HG03064 (cell line): ENCODE data around the gene PAGE4.

Experiments
- ATAC-seq: cut with Tn5 transposase; IDR thresholded peaks from one replicate; pipeline ENCODE4 v1.9.1; 2021; ENCODE audit warnings: low read depth; ENCODE audit not compliant: unreplicated experiment

PAGE4 gene

DNA sequence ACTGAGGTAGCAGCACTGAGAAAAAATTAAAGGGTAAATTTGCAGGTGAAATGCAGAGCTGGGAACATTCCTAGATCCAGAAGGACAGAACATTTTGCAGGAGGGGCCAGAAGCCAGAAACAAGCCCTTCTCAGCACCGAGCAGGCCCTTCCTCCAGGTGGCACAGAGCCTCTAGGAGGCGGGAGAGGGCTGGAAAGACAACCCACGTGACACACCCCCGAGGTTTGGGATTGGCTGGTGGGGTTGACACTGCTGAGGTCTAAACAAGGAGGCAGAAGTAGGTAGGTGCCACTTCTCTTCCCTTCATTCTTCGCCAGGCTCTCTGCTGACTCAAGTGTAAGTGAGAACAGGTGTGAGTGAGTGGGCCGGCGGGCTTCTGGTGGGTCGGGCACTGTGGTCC is at the start of gene PAGE4:
TSS of gene PAGE4 (plus strand) at position 288 of the 400 bp plus-strand sequence. CDS start 1,126 bp downstream, outside the sequence.
- no peak for ATAC-seq

GRCh38 chrX:49784747-49785280 is 44.3 kb upstream of the PAGE4 start:
- no peak for ATAC-seq

- ATAC-seq: no peak
Measured at GRCh38 chrX:49792376-49792775, 36.7 kb upstream of the PAGE4 start.

- ATAC-seq: no peak
Measured at GRCh38 chrX:49793686-49794085, 35.4 kb upstream of the PAGE4 start.

DNA sequence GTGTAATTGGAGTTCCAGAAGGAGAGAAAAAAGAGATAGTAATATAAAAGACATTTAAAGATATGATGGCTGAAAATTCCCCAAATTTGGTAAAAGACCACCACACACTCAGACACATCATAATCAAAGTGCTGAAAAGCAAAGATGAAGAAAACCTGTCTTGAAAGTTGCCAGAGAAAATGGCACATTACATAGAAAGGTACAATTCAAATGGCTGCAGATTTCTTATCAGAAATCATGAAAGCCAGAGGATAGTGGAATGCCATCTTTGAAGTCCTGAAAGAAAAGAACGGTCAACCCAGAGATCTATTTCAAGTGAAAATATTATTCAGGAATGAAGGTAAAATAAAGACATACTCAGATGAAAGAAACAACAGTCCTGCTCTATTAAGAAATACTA is 29.3 kb upstream of the PAGE4 start:
- no peak for ATAC-seq

GRCh38 chrX:49809891-49810632 is 19.0 kb upstream of the PAGE4 start:
- ATAC-seq: no peak

DNA sequence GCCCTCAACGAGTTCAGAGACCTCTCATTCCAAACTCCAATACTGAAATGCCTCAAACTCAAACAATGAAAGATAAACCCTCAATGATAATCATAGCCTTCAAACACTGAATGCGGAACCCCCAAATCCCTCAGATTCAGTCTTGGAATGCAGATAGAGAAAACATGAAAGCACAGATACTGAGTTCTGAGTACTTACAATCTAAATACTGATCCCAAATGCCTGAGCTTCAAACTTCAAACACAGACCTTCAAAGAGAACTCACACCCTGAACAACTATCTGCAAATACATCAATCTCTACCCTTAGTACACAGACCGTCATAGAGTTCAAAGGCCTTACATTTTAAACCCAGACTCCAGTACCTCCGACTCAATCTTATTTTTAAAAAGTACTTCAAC is 16.9 kb upstream of the PAGE4 start:
- no peak for ATAC-seq

DNA sequence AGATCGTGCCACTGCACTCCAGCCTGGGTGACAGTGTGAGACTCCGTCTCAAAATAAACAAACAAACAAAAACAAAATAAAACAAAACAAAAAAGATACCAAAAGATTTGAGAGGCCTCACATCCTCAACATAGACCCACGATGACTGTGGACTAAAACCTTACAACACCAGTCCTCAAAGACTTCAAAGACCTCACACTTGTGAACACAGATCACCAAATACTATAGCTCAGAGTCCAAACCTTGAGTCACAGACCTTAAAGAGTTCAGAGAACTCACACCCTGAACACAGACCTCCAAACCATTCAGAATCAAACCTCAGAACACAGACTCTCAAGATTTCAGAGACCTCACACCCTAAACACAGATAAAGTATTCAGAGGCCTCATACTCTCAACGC is 12.7 kb upstream of the PAGE4 start:
- no peak for ATAC-seq

- ATAC-seq: no peak
Measured at GRCh38 chrX:49838374-49838773, 9.3 kb downstream of the PAGE4 start.

GRCh38 chrX:49840679-49841078 is 11.6 kb downstream of the PAGE4 start:
- no peak for ATAC-seq

DNA sequence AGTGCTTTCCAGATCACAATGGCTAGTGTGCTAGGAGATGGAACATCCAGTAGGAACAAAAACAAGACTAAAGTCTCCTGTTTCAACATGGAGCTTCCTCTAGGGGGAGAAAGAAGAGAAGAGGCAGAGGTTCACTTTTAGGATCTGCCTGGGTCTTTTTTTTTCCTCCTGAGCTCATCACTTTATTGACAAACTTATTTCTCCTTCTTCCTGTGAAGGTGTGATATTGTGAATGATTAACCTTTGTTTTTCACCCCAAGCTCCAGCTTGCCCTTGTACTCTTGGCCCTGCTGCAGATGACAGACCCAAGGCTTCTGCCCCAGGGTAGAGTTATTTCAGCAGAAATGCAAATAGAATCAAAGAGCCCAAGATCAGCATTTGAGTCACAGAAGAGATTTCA is 13.5 kb downstream of the PAGE4 start:
- no peak for ATAC-seq

DNA sequence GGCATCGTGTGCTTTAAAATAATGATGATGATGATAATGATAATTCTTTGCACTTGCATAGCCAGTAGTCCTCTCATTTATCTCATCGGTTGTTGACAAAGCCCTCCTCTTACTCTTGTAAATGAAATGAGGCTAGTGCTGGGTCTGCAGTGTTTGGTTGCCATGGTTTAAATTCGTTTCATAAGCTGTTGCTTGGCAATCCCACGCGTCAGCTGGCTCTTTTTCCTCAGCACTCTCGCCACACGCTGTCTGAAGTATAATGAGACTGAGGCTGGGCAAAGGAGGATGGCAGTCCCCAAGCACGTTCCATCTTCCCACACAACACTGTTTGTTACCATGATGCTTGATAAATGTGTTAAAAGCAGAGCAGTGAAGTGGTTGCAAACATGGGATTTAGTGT is 15.5 kb downstream of the PAGE4 start:
- ATAC-seq: no peak

DNA sequence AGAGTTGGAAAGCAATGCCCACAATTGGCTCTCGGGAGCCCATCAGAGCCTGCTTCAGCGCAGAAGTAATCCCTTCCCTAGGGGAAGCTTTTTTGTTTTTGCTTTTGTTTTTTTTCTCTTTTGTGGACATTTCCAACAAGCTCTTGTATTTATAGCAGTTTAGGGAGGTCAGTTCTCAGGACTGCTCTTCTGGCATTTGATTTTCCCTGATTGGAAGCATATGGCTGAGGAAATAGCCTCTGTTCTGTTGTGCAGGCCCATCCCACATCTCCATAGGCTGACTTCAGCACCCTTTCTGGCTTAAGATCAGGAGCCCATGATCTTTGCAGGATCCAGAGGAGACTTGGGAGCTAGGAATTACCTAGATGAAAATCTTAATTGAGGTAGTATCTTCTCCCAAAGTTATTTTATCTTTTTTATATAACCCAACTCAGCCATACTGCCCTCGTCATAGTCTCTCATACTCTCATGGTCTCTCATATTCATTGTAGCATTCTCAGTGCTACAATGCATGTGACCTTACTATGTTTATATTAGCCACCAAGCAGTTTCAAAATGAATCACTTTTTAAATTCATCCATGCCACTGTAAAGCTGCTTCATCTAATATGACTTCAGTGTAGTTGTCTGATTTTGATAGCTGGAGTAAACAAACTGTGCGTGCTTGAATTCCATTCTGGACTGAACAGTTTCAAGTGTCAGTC is 16.7 kb downstream of the PAGE4 start:
- no peak for ATAC-seq

- no peak for ATAC-seq
Measured at GRCh38 chrX:49846522-49846921, 17.4 kb downstream of the PAGE4 start.

DNA sequence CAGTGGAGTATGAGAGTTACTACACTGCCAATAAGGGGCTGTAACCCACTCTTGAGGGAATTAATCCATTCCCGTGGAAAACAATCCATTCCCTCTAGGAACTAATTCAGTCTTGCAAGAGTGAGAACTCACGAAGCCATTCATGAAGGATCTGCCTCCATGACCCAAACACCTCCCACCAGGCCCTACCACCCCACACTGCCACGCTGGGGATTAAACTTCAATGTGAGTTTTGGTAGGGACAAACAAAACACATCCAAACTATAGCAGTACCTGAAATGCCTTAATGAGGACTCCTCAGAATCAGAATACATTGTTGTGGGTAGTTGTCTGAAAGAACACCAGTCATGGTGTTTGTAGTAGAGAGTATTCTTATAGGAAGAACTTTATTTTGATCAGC is 19.2 kb downstream of the PAGE4 start:
- no peak for ATAC-seq

GRCh38 chrX:49850028-49850427 is 20.9 kb downstream of the PAGE4 start:
- ATAC-seq: no peak

DNA sequence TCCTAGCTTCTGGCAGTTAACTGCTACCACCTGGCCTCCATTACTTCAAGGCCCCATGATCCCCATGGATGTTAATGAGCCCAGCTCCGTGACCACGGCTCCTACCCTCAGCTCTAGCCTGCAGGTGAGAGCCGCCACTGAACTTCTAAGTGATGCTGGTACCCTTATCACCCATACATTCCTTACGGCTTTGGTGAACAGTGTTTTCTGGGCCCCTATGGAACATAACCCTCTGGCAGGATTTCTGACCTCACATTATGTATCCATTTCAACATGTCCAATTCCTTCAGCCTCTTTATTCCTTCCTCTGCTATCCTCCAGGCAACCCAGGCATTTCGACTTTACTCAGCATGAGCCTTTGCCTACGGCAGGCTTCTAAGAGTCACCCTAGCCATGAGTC is 24.6 kb downstream of the PAGE4 start:
- ATAC-seq: no peak

DNA sequence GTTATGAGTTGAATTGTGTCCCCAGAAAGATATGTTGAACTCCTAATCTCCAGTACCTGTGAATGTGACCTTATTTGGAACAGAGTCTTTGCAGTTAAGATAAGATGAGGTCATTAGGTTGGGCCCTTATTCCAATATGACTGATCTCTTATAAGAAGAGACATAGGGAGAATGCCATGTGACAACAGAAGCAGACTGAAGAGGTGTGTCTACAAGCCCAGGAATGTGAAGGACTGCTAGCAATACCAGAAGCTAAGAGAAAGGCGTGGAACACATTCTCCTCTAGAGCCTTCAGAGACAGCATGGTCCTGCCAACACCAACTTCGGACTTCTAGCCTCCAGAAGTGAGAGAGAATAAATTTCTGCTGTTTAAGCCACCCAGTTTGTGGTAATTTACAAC is 27.7 kb downstream of the PAGE4 start:
- no peak for ATAC-seq

DNA sequence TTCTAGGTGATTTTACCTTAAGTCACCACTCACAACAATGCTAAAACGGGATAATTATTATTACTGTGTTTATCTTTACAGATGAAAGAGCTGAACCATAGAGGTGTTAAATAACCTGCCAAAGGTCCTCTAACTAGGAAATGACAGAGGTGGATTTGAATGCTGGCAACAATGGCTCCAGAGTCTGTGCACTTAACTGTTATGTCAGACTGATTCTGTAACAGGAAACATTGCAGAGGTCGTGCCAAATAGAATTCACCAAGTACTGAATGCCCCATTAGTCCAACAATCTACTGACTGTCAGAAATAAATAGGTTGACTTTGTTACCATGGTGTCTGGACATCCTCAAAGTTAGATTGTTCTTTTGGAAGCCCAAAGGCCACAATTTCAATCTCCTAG is 29.2 kb downstream of the PAGE4 start:
- no peak for ATAC-seq

GRCh38 chrX:49859491-49859890 is 30.4 kb downstream of the PAGE4 start:
- no peak for ATAC-seq

- ATAC-seq: no peak
Measured at GRCh38 chrX:49860867-49861535, 31.9 kb downstream of the PAGE4 start.
